K562 (cell line): Measurements from ENCODE around the gene TEX54. TPM values are rescaled to one million over a fixed set of nuclear protein-coding genes. Genes with fewer than 3 reads are reported as not detected.

ENCODE experiments used
- ATF1 ChIP-seq, 2 experiments: fragments of 450-650 bp in 1 of 2; IDR thresholded peaks; 2 replicates each; pipeline ENCODE4 v1.6.1; 2016; ENCODE audit warnings: missing compliant biosample characterization in 1 of 2, missing genetic modification characterization in 1 of 2
- BCLAF1 ChIP-seq, 2 experiments: fragments of 450-650 bp in 1 of 2; IDR thresholded peaks; 2 replicates each; pipeline ENCODE4 v1.6.1; 2011 to 2017; ENCODE audit warnings: low read depth in 2 of 2, antibody characterized with exemption in 1 of 2, borderline replicate concordance in 1 of 2, low read length in 1 of 2, mild to moderate bottlenecking in 1 of 2, mixed read lengths in 1 of 2; ENCODE audit not compliant: control insufficient read depth in 1 of 2
- EP400 ChIP-seq: fragments of 450-650 bp; IDR thresholded peaks from 2 replicates; pipeline ENCODE4 v1.6.1; 2017; ENCODE audit warnings: antibody characterized with exemption, mild to moderate bottlenecking, moderate library complexity
- FOXA3 ChIP-seq, 2 experiments: fragments of 450-650 bp in 1 of 2; sonication (generic) in 1 of 2; formaldehyde crosslinking; IDR thresholded peaks in 1 of 2; conservative IDR thresholded peaks in 1 of 2; 2 replicates each; pipeline versions ENCODE4 v1.4.0 to v1.8.0; 2020 to 2022; ENCODE audit warnings: mild to moderate bottlenecking in 2 of 2, missing genetic modification reagents in 1 of 2
- HDAC3 ChIP-seq: fragments of 450-650 bp; IDR thresholded peaks from 2 replicates; pipeline ENCODE4 v1.6.1; 2018; ENCODE audit warnings: borderline replicate concordance, mild to moderate bottlenecking, moderate library complexity; ENCODE audit not compliant: partially characterized antibody
- HMGXB4 ChIP-seq: sonication (generic); formaldehyde crosslinking; IDR thresholded peaks from 2 replicates; pipeline ENCODE4 v1.8.1; 2023; ENCODE audit warnings: mild to moderate bottlenecking, missing genetic modification reagents
- MAFF ChIP-seq: IDR thresholded peaks from 2 replicates; pipeline ENCODE4 v1.6.1; 2012; ENCODE audit warnings: low read length, improper control_type of control experiment
- MBD2 ChIP-seq: sonication (generic); IDR thresholded peaks from 2 replicates; pipeline ENCODE4 v1.6.1; 2016; ENCODE audit warnings: low read depth, borderline replicate concordance
- POLR2AphosphoS2 ChIP-seq: IDR thresholded peaks from 2 replicates; pipeline ENCODE4 v1.6.1; 2012; ENCODE audit warnings: low read length, improper control_type of control experiment
- SREBF1 ChIP-seq: fragments of 150-350 bp; IDR thresholded peaks from 2 replicates; pipeline ENCODE4 v1.6.1; 2014; ENCODE audit warnings: antibody characterized with exemption, low read depth, low read length, borderline replicate concordance
- TARDBP ChIP-seq: fragments of 450-650 bp; IDR thresholded peaks from 2 replicates; pipeline ENCODE4 v1.6.1; 2016
- TFE3 ChIP-seq: fragments of 450-650 bp; formaldehyde crosslinking; IDR thresholded peaks from 2 replicates; pipeline ENCODE4 v1.4.0; 2020; ENCODE audit warnings: mild to moderate bottlenecking, mixed read lengths
- ZNF212 ChIP-seq: fragments of 450-650 bp; formaldehyde crosslinking; IDR thresholded peaks from 2 replicates; pipeline ENCODE4 v1.4.0; 2020; ENCODE audit warnings: mild to moderate bottlenecking
- ZNF253 ChIP-seq: fragments of 250-450 bp; sonication (Bioruptor Pico); conservative IDR thresholded peaks from 2 replicates; pipeline ENCODE4 v1.6.1; 2021; ENCODE audit warnings: mild to moderate bottlenecking
- ZNF76 ChIP-seq: fragments of 250-450 bp; sonication (Bioruptor Pico); IDR thresholded peaks from 2 replicates; pipeline ENCODE4 v1.4.0; 2020; ENCODE audit warnings: mild to moderate bottlenecking, moderate library complexity, borderline replicate concordance
- polyA plus RNA-seq, 8 experiments: library from polyadenylated mRNA; depleted of rRNA in 4 of 8; stranded (reverse) in 5 of 8; unstranded in 3 of 8; fragments of >200 nt; fragmentation: Nextera tagmentation in 2 of 8; fragmentation: Illumina TruSeq in 1 of 8; extraction: Ambion mirVana in 2 of 8; extraction: Trizol in 1 of 8; gene quantifications; 2 replicates each; pipeline versions ENCODE4 v1.2.1 to v1.2.3, GENCODE V29; 2011 to 2014; ENCODE audit warnings: inconsistent platforms in 1 of 8, missing spikeins in 1 of 8
- total RNA-seq, 7 experiments: library from RNA; depleted of rRNA in 6 of 7; stranded (reverse); fragments of >200 nt in 6 of 7; fragmentation: Illumina TruSeq in 2 of 7; extraction: Trizol in 2 of 7; gene quantifications; 2 replicates each; pipeline versions ENCODE4 v1.2.1 to v1.2.3, GENCODE V29; 2011 to 2021; ENCODE audit warnings: low replicate concordance in 1 of 7
- TF ChIP-seq, protein P1 (sequence below): sonication (generic); formaldehyde crosslinking; IDR thresholded peaks from 2 replicates; pipeline ENCODE4 v1.8.0; 2023; ENCODE audit warnings: mild to moderate bottlenecking, missing genetic modification reagents

The TEX54 gene
- total and polyA plus RNA-seq, 9 of the 15 experiments (the other 6 are each of a cell fraction or from before 2014, with no cell fraction given) = not detected

DNA sequence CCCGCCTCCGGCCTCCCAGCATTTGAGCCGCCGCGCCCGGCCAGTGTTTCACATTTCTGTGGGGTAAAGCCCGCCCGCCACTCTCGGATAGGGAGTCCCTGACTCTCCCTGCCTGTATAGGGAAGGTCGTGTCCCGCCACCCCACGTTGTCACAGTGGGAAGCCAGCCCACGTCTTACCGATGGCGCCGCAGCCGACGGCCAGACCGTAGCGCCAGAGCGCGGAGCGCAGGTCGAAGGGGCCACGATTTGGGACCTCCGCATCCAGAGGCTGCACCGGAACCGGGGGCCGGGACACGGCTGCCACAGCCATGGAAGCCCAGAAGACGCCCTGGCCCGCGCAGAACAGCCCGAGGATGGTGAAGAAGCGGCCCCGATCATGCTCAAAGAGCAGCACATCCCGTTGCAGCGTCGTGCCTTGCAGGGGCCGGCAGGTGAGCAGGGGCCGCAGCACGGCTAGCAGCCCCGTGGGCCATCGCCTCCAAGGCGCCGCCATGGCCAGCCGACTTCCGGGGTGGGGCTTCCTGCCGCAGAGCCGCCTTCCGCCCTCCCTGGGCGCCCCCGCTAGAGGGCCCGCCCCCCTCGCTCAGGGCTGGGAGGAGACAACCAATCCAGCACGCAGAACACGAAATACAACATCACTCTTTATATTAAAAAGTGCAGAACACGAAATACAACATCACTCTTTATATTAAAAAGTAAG, 41.0 kb downstream of the TEX54 start, which contains the start of gene TMEM223 (continued):
- TF ChIP-seq, protein P1, sequence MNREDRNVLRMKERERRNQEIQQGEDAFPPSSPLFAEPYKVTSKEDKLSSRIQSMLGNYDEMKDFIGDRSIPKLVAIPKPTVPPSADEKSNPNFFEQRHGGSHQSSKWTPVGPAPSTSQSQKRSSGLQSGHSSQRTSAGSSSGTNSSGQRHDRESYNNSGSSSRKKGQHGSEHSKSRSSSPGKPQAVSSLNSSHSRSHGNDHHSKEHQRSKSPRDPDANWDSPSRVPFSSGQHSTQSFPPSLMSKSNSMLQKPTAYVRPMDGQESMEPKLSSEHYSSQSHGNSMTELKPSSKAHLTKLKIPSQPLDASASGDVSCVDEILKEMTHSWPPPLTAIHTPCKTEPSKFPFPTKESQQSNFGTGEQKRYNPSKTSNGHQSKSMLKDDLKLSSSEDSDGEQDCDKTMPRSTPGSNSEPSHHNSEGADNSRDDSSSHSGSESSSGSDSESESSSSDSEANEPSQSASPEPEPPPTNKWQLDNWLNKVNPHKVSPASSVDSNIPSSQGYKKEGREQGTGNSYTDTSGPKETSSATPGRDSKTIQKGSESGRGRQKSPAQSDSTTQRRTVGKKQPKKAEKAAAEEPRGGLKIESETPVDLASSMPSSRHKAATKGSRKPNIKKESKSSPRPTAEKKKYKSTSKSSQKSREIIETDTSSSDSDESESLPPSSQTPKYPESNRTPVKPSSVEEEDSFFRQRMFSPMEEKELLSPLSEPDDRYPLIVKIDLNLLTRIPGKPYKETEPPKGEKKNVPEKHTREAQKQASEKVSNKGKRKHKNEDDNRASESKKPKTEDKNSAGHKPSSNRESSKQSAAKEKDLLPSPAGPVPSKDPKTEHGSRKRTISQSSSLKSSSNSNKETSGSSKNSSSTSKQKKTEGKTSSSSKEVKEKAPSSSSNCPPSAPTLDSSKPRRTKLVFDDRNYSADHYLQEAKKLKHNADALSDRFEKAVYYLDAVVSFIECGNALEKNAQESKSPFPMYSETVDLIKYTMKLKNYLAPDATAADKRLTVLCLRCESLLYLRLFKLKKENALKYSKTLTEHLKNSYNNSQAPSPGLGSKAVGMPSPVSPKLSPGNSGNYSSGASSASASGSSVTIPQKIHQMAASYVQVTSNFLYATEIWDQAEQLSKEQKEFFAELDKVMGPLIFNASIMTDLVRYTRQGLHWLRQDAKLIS = peak; percentile 72; the same call in 1 of the 2 replicates
- TF ChIP-seq ZNF76 (CRISPR knock-in tag) (no peak), POLR2AphosphoS2 (peak; percentile 87; the same call in 1 of the 2 replicates), MBD2 (peak; percentile 63; the same call in 1 of the 2 replicates), ZNF253 (CRISPR knock-in tag) (no peak; the same call in 1 of the 2 replicates), TFE3 (no peak; the same call in 1 of the 2 replicates), SREBF1 (0 out of 2 replicates have a peak, but pooled peaks have one; percentile 10), HDAC3 (no peak), TARDBP (peak; percentile 45; the same call in 1 of the 2 replicates), ZNF212 (no peak), FOXA3 (CRISPR knock-in tag; conservative IDR thresholded peaks at IDR 0.05 in 1 of 2, IDR thresholded peaks at IDR 0.05 in 1 of 2) (peak in 1 of 2 experiments; percentile 49; a peak in 1 of 4 replicates), ATF1 (CRISPR knock-in tag; IDR thresholded peaks at IDR 0.05) (no peak), ATF1 (tag; IDR thresholded peaks at IDR 0.05) (peak; percentile 64), MAFF (no peak), EP400 (peak; percentile 86; the same call in 1 of the 2 replicates), HMGXB4 (CRISPR knock-in tag) (peak; percentile 90; the same call in 1 of the 2 replicates), BCLAF1 (IDR thresholded peaks at IDR 0.05; ENCODE audit: borderline replicate concordance in 1 of 2, control insufficient read depth in 1 of 2, low read depth in 2 of 2, low read length in 1 of 2) (peak in 1 of 2 experiments; percentile 64; a peak in 1 of 4 replicates)
